GM18520 (cell line): Measurements from ENCODE around the gene DMAC2.
A peak's percentile ranks its signal among the peaks of the same experiment; 100 is the strongest.
"Not testable (repeated sequence)": the region's sequence is repeated elsewhere in the genome, so short reads cannot be mapped to it uniquely, and the experiment has no call there.

ENCODE experiments used
- ATAC-seq: cut with Tn5 transposase; IDR thresholded peaks from one replicate; pipeline ENCODE4 v1.9.1; 2021; ENCODE audit not compliant: unreplicated experiment

The DMAC2 gene

GRCh38 chr19:41402010-41402409, 37.7 kb downstream of the DMAC2 start:
- ATAC-seq, result no peak

- no peak for ATAC-seq
Measured at GRCh38 chr19:41401483-41401882, 38.2 kb downstream of the DMAC2 start.

- no peak for ATAC-seq
Measured at GRCh38 chr19:41399525-41399924, 40.2 kb downstream of the DMAC2 start.

GRCh38 chr19:41399091-41399490, 40.6 kb downstream of the DMAC2 start:
- ATAC-seq, result no peak

GRCh38 chr19:41398598-41398997, 41.1 kb downstream of the DMAC2 start:
- ATAC-seq, result no peak

- no peak for ATAC-seq
Measured at GRCh38 chr19:41398050-41398418, 41.7 kb downstream of the DMAC2 start.

- peak; percentile 95 for ATAC-seq
Measured at GRCh38 chr19:41397086-41398049, 42.3 kb downstream of the DMAC2 start, which contains the start of the genes BCKDHA and EXOSC5. TSS of gene BCKDHA (plus strand) at chr19:41397818. CDS start at chr19:41397828, 10 bp downstream. TSS of gene EXOSC5 (minus strand) at chr19:41397359. CDS start at chr19:41397328, 31 bp downstream.

GRCh38 chr19:41395355-41395754, 44.4 kb downstream of the DMAC2 start:
- ATAC-seq, result no peak

- no peak for ATAC-seq
Measured at GRCh38 chr19:41392775-41393174, 46.9 kb downstream of the DMAC2 start.

GRCh38 chr19:41391618-41392017, 48.1 kb downstream of the DMAC2 start:
- no peak for ATAC-seq

GRCh38 chr19:41386442-41386841, 53.3 kb downstream of the DMAC2 start:
- no peak for ATAC-seq

GRCh38 chr19:41384351-41384750, 55.4 kb downstream of the DMAC2 start:
- no peak for ATAC-seq

GRCh38 chr19:41381536-41381935, 58.2 kb downstream of the DMAC2 start:
- ATAC-seq, result not testable (repeated sequence)
